ENCODE data around the gene TP63. TPM values are rescaled to one million over a fixed set of nuclear protein-coding genes. Genes with fewer than 3 reads are reported as not detected.

Gene TP63
- total and polyA plus RNA-seq, 12 donors, result 0.11 to 0.84 (median 0.16) TPM; not detected in 1

DNA sequence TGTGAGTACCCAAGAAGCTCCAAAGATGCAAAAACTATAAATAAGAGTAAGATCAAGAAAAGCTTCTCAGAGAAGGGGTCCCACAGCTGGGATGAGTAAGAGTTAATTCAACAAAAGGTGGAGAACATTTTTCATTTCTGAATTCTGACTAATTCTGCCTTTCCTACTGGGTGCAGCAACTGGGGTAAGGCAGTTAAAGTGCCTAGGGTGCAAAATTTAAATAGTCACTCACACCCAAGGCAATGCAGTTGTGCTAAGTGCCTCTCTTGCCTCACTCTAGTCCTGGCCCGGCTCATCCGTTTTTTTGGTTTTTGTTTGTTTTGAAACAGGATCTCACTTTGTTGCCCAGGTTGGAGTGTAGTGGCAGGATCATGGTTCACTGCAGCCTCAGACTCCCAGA is 240.2 kb downstream of the TP63 start:
- no peaks in the 10 kb centered on the region for H3K4me1 ChIP-seq (replicated peaks in 1 of 2)
- H3K27ac ChIP-seq, result no peak overlapping the region
- H3K4me3 ChIP-seq, result no peak overlapping the region
- intact Hi-C loops (cut with DNase I), result no loop called here
- H3K36me3 ChIP-seq (replicated peaks in 1 of 2), result no peaks in the 10 kb centered on the region
- no peak for DNase-seq
- 77 to 94% (median 86%) methylated on average over 2 of the region's 2 CpGs for WGBS, 4 donors
- H3K9me3 ChIP-seq (replicated peaks in 1 of 3), result no peaks in the 10 kb centered on the region
- no peaks in the 10 kb centered on the region for H3K27me3 ChIP-seq
- TF ChIP-seq, protein P1, sequence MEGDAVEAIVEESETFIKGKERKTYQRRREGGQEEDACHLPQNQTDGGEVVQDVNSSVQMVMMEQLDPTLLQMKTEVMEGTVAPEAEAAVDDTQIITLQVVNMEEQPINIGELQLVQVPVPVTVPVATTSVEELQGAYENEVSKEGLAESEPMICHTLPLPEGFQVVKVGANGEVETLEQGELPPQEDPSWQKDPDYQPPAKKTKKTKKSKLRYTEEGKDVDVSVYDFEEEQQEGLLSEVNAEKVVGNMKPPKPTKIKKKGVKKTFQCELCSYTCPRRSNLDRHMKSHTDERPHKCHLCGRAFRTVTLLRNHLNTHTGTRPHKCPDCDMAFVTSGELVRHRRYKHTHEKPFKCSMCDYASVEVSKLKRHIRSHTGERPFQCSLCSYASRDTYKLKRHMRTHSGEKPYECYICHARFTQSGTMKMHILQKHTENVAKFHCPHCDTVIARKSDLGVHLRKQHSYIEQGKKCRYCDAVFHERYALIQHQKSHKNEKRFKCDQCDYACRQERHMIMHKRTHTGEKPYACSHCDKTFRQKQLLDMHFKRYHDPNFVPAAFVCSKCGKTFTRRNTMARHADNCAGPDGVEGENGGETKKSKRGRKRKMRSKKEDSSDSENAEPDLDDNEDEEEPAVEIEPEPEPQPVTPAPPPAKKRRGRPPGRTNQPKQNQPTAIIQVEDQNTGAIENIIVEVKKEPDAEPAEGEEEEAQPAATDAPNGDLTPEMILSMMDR (IDR thresholded peaks at IDR 0.05), result no peak

DNA sequence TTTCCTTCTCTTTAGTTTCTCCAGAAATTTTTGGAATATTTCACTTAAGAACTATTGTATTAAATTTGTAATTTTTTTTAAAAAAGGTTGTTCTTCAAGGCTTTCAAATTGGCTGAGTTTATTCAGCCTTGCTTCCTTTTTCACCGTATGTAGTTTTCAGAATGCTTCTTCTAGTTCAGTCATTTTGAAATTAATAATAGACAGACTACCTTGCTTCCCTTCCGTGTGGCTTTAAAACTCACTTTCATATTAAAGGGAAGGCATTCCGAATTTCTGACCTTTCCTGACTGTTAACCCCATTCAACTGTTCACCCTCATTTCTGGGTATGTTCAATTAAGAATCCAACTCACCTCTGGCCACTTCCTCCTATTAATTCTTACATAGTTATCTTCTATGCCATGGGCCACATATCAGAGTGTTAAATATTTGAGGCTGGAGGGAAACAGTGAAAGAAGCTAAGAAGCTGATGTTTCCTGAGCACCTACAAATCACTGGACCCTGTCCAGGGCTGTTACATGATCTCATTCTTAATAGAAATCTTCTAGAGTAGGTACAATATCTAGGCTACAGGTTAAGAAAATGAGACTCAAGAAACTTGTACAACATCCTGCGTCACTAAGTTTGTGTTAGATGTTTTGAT is 252.0 kb downstream of the TP63 start:
- 61 to 78% (median 77%) methylated on average over 4 of the region's 4 CpGs for WGBS, 4 donors
- no peak for DNase-seq
- intact Hi-C loops (cut with DNase I), result no loop called here

GRCh38 chr3:189890496-189890895 is 259.3 kb downstream of the TP63 start:
- Histone ChIP-seq H3K4me1 (replicated peaks in 1 of 2) (no peaks in the 10 kb centered on the region), H3K27ac (no peak overlapping the region), H3K36me3 (replicated peaks in 1 of 2) (no peaks in the 10 kb centered on the region), H3K4me3 (no peak overlapping the region), H3K9me3 (replicated peaks in 1 of 3) (no peaks in the 10 kb centered on the region), H3K27me3 (no peaks in the 10 kb centered on the region)
- DNase-seq, result no peak
- intact Hi-C loops (cut with DNase I), result no loop called here
- no peak for TF ChIP-seq POLR2A (IDR thresholded peaks at IDR 0.05)
- TF ChIP-seq, protein P1 (IDR thresholded peaks at IDR 0.05), result no peak
- 68 to 74% (median 71%) methylated on average over 4 of the region's 4 CpGs for WGBS, 4 donors

More for the DNA sequence above, 252.0 kb downstream of the TP63 start:
- no peak overlapping the region for H3K4me3 ChIP-seq
- H3K36me3 ChIP-seq (replicated peaks in 1 of 2), result no peaks in the 10 kb centered on the region
- H3K9me3 ChIP-seq (replicated peaks in 1 of 3), result no peaks in the 10 kb centered on the region
- no peak for TF ChIP-seq POLR2A (IDR thresholded peaks at IDR 0.05)
- H3K27ac ChIP-seq, result no peak overlapping the region
- no peaks in the 10 kb centered on the region for H3K4me1 ChIP-seq (replicated peaks in 1 of 2)
- H3K27me3 ChIP-seq, result no peaks in the 10 kb centered on the region

DNA sequence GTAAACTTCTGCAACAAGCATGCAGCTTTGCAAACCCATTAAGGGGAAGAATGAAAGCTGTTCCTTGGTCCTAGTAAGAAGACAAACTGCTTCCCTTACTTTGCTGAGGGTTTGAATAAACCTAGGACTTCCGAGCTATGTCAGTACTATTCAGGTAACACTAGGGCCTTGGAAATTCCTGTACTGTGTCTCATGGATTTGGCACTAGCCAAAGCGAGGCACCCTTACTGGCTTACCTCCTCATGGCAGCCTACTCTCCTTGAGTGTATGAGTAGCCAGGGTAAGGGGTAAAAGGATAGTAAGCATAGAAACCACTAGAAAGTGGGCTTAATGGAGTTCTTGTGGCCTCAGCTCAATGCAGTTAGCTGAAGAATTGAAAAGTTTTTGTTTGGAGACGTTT is 265.3 kb downstream of the TP63 start:
- WGBS, 4 donors, result 74 to 92% (median 86%) methylated on average over 3 of the region's 3 CpGs
- no peak for DNase-seq
- Histone ChIP-seq H3K9me3 (replicated peaks in 1 of 3) (no peaks in the 10 kb centered on the region), H3K4me3 (no peak overlapping the region), H3K27me3 (no peaks in the 10 kb centered on the region), H3K4me1 (replicated peaks in 1 of 2) (no peaks in the 10 kb centered on the region), H3K27ac (no peak overlapping the region), H3K36me3 (replicated peaks in 1 of 2) (no peaks in the 10 kb centered on the region)
- no peak for TF ChIP-seq POLR2A (IDR thresholded peaks at IDR 0.05)
- TF ChIP-seq, protein P1 (IDR thresholded peaks at IDR 0.05), result no peak
- intact Hi-C loops (cut with DNase I), result no loop called here

GRCh38 chr3:189897406-189897805 is 266.2 kb downstream of the TP63 start:
- H3K36me3 ChIP-seq (replicated peaks in 1 of 2), result no peaks in the 10 kb centered on the region
- H3K27me3 ChIP-seq, result no peaks in the 10 kb centered on the region
- no peak overlapping the region for H3K4me3 ChIP-seq
- DNase-seq, result no peak
- 84 to 93% (median 92%) methylated on average over 2 of the region's 2 CpGs for WGBS, 4 donors
- H3K4me1 ChIP-seq (replicated peaks in 1 of 2), result no peaks in the 10 kb centered on the region
- H3K27ac ChIP-seq, result no peak overlapping the region
- intact Hi-C loops (cut with DNase I), result no loop called here
- no peaks in the 10 kb centered on the region for H3K9me3 ChIP-seq (replicated peaks in 1 of 3)
- TF ChIP-seq, protein P1 (IDR thresholded peaks at IDR 0.05), result no peak
- TF ChIP-seq POLR2A (IDR thresholded peaks at IDR 0.05), result no peak

Measured in adrenal gland (tissue), 12 donors.